Adrenal gland (tissue), 12 donors: ENCODE data around the gene RFX6. TPM values are rescaled to one million over a fixed set of nuclear protein-coding genes. Genes with fewer than 3 reads are reported as not detected.

ENCODE experiments used
- DNase-seq, 7 donors: peaks; one replicate each; pipeline ENCODE4 v3.0.0-alpha.2; 2019 to 2020
- H3K27ac ChIP-seq, 5 donors: fragments of 200-600 bp; sonication (generic) in 4 of 5; 1 replicate in 3 of 5; 2 replicates in 2 of 5; pipeline versions ENCODE4 v1.5.1 to v1.8.0; 2016 to 2020; ENCODE audit warnings: mild to moderate bottlenecking in 1 of 5
- H3K27me3 ChIP-seq: fragments of 200-600 bp; 2 replicates; pipeline ENCODE4 v1.8.0; 2021
- H3K36me3 ChIP-seq, 2 donors: fragments of 200-600 bp; replicated peaks in 1 of 2; 1 replicate in 1 of 2; 2 replicates in 1 of 2; pipeline versions ENCODE4 v1.5.1 to v1.8.0; 2018 to 2022
- H3K4me1 ChIP-seq, 2 donors: fragments of 200-600 bp; replicated peaks in 1 of 2; 1 replicate in 1 of 2; 2 replicates in 1 of 2; pipeline versions ENCODE4 v1.5.1 to v1.8.0; 2018 to 2021
- H3K4me3 ChIP-seq, 4 donors: fragments of 200-600 bp; sonication (generic) in 3 of 4; one replicate each; pipeline ENCODE4 v1.5.1; 2016 to 2018
- H3K9me3 ChIP-seq, 3 donors: fragments of 200-600 bp; sonication (generic) in 1 of 3; replicated peaks in 1 of 3; 1 replicate in 2 of 3; 2 replicates in 1 of 3; pipeline versions ENCODE4 v1.5.1 to v1.8.0; 2016 to 2021
- POLR2A ChIP-seq, 2 donors: fragments of 450-650 bp; IDR thresholded peaks; one replicate each; pipeline ENCODE4 v1.6.1; 2017; ENCODE audit warnings: antibody characterized with exemption in 2 of 2, mild to moderate bottlenecking in 2 of 2, moderate library complexity in 1 of 2
- WGBS, 4 donors: extraction: QIAGEN DNeasy Blood & Tissue Kit in 2 of 4; methylation state at CpG; one replicate each; pipeline versions ENCODE4 v1.1.5 to v1.1.7; 2013 to 2017; 5-methylcytosine and 5-hydroxymethylcytosine counted together
- intact Hi-C, 2 donors: fragments of 100-400 bp; cut with DNase I; formaldehyde crosslinking; loops; one replicate each; pipeline versions ENCODE4 v1.14.1 to v1.15.0; 2022 to 2023
- polyA plus RNA-seq, 3 donors: library from polyadenylated mRNA; stranded (reverse); fragments of 200-250 nt in 2 of 3; fragments of 350-450 nt in 1 of 3; fragmentation: Illumina TruSeq in 1 of 3; extraction: RNeasy Lipid Tissue Mini Kit (QIAGEN cat#74804) in 1 of 3; gene quantifications; one replicate each; pipeline ENCODE4 v1.2.3, GENCODE V29; 2013 to 2014
- total RNA-seq, 9 donors: library from RNA; depleted of rRNA in 4 of 9; stranded (reverse); fragments of >200 nt in 4 of 9; fragments of 120-200 nt in 1 of 9; fragmentation: NEBNext Ultra II Directional in 1 of 9; extraction: Animal tissue kit (Norgen Biotek cat#: 25700) in 1 of 9; gene quantifications; one replicate each; pipeline versions ENCODE4 v1.1.0 to v1.2.4, GENCODE V29; 2013 to 2023
- TF ChIP-seq, protein P1 (sequence below), 6 experiments: fragments of 450-650 bp in 4 of 6; fragments of 200-600 bp in 2 of 6; sonication (generic) in 1 of 6; IDR thresholded peaks; 1 replicate in 5 of 6; 2 replicates in 1 of 6; pipeline versions ENCODE4 v1.5.1 to v1.8.0; 2016 to 2021; ENCODE audit warnings: antibody characterized with exemption in 6 of 6, mild to moderate bottlenecking in 2 of 6, moderate library complexity in 1 of 6
- donor health status: healthy with polysubstance abuse.
- donor health status: Bipolar disorder and iron deficiency.
- donor health status: DM: yes; HTN: yes; CAD: no.
- donor health status: DM: no; HTN: no; CAD: no.
- donor health status: DM: no; HTN: no; CAD: no.
- donor health status: DM: yes; HTN: yes; CAD: no.

Gene RFX6
- total and polyA plus RNA-seq, 12 donors, result 0.27 to 12.0 (median 3.2) TPM; not detected in 4

DNA sequence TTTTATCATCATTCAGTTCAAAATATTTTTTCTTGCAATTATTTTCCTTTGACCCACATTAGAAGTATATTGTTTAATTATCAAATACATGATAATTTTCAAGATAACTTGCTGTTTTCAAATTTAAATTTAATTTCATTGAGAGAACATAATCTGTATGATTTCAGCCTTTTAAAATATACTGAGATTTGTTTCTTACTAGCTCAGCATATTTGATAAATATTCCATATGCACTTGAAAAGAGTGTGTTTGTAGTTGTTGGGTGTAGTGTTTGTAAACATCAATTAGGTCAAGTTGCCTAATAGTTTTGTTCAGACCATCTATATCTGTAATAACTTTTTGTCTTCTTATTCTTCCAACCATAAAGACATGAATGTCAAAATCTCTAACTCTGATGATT lies 19.0 kb upstream of the RFX6 start:
- no peak for DNase-seq
- Histone ChIP-seq H3K27ac (no peak overlapping the region), H3K27me3 (no peaks in the 10 kb centered on the region), H3K9me3 (peaks cover 0 to 10% (median 7%) of the 10 kb centered on the region in 3 donors), H3K36me3 (no peaks in the 10 kb centered on the region), H3K4me3 (no peak overlapping the region), H3K4me1 (no peaks in the 10 kb centered on the region)
- TF ChIP-seq POLR2A (IDR thresholded peaks at IDR 0.05), result no peak
- TF ChIP-seq, protein P1, sequence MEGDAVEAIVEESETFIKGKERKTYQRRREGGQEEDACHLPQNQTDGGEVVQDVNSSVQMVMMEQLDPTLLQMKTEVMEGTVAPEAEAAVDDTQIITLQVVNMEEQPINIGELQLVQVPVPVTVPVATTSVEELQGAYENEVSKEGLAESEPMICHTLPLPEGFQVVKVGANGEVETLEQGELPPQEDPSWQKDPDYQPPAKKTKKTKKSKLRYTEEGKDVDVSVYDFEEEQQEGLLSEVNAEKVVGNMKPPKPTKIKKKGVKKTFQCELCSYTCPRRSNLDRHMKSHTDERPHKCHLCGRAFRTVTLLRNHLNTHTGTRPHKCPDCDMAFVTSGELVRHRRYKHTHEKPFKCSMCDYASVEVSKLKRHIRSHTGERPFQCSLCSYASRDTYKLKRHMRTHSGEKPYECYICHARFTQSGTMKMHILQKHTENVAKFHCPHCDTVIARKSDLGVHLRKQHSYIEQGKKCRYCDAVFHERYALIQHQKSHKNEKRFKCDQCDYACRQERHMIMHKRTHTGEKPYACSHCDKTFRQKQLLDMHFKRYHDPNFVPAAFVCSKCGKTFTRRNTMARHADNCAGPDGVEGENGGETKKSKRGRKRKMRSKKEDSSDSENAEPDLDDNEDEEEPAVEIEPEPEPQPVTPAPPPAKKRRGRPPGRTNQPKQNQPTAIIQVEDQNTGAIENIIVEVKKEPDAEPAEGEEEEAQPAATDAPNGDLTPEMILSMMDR (IDR thresholded peaks at IDR 0.05), result no peak
- intact Hi-C loops, result no loop called here

DNA sequence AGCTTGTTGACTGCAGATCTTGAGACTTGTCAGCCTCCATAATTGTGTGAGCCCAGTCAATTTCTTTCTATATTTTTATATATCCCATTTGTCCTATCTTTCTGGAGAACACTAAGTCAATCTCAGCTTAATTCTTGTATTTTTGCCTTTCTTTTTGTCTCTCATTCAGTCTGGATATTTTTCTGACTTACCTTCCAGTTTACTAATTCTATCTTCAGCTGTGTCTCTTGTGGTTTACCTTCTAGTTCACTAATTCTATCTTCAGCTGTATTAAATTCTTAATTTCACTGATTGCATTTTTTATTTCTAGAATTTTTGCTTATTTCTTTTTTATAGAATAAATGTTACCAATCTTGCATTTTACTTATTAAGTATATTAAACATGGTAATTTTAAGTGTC lies 17.8 kb upstream of the RFX6 start:
- H3K36me3 ChIP-seq, result no peaks in the 10 kb centered on the region
- TF ChIP-seq, protein P1 (IDR thresholded peaks at IDR 0.05), result no peak
- DNase-seq, result no peak
- intact Hi-C loops, result no loop called here
- H3K9me3 ChIP-seq, result peaks cover 0 to 10% (median 7%) of the 10 kb centered on the region in 3 donors
- H3K4me1 ChIP-seq, result no peaks in the 10 kb centered on the region
- no peak overlapping the region for H3K4me3 ChIP-seq
- H3K27me3 ChIP-seq, result no peaks in the 10 kb centered on the region
- H3K27ac ChIP-seq, result no peak overlapping the region

DNA sequence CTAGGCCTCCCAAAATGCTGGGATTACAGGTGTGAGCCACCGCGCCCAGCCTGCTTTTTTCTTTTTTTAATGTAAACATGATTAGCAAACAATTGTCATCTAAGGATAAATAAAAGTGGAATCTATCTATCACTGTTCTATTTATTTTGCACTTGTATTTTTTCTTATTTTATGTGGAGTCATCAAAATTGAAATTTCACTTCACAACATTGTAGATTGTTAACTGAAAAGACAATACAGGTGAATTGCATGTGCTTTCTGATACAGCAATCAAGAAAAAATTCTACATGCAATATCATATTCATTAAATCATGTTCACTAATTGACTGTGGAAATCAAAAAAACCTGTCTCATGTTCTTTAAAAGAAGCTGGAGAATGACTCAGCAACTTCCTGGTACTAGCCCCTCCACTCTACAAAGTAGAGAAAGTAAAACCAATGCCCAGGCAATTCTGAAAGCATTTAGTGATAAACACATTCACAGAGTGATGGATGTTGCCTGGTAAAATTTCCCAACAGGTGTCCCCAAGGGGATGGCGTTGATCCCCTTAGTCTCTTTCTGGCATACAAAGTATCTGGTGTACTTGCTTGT lies 10.7 kb upstream of the RFX6 start:
- no peaks in the 10 kb centered on the region for H3K9me3 ChIP-seq
- no peak overlapping the region for H3K4me3 ChIP-seq
- H3K27me3 ChIP-seq, result no peaks in the 10 kb centered on the region
- H3K27ac ChIP-seq, result no peak overlapping the region
- H3K4me1 ChIP-seq, result no peaks in the 10 kb centered on the region
- intact Hi-C loops, result no loop called here
- no peaks in the 10 kb centered on the region for H3K36me3 ChIP-seq
- TF ChIP-seq, protein P1 (IDR thresholded peaks at IDR 0.05), result no peak
- no peak for TF ChIP-seq POLR2A (IDR thresholded peaks at IDR 0.05)
- no peak for DNase-seq
- 81 to 90% (median 86%) methylated on average over 3 of the region's 3 CpGs for WGBS, 4 donors

DNA sequence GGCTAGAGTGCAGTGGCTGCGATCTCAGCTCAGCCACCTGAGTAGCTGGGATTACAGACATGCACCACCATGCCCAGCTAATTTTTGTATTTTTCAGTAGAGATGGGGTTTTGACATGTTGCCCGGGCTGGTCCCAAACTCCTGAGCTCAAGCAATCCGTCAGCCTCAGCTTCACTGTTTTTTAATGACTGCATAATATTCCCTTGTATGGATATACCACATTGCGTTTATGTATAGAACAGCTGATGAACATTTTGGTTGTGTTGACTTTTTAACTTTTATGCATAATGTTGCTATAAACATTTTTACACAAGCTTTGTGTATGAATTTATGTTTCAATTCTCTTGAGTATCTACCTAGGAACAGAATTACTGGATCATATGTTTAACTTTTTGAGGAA lies 4.3 kb upstream of the RFX6 start:
- intact Hi-C loops, result no loop called here
- 79 to 88% (median 84%) methylated on average over 4 of the region's 4 CpGs for WGBS, 4 donors
- no peaks in the 10 kb centered on the region for H3K36me3 ChIP-seq
- H3K4me3 ChIP-seq, result no peak overlapping the region
- TF ChIP-seq, protein P1 (IDR thresholded peaks at IDR 0.05), result no peak
- peaks cover 0 to 13% of the 10 kb centered on the region in 2 donors for H3K4me1 ChIP-seq
- DNase-seq, result no peak
- no peak overlapping the region for H3K27ac ChIP-seq
- H3K27me3 ChIP-seq, result peaks cover 15% of the 10 kb centered on the region
- no peaks in the 10 kb centered on the region for H3K9me3 ChIP-seq
